CD4-positive, alpha-beta T cell treated with Interleukin-15 for 4 hours (primary cell): ENCODE results near the gene ROS1.
"Not testable (repeated sequence)": the region's sequence is repeated elsewhere in the genome, so short reads cannot be mapped to it uniquely, and the experiment has no call there.

Experiments used
- DNase-seq: peaks from one replicate; pipeline ENCODE4 v3.0.0-alpha.2; 2020; ENCODE audit warnings: low spot score

Gene ROS1

DNA sequence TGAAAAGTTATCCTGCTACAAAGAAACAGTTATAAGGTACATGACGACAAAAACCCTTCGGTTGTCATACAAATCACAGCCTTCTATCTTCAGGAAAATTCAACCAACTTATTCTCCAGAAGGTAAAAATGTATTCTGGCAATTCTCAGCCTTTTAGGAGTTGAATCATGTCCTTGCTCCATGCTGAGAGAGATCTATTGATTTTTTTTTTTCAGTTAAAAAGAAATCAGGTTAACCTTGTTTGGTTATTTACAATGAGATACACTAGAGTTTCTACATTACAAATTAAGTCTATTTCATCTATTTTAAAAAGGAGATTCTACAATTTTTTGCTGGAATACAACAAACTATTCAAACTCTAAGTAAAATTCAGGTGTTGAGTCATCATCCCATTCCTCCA is 45.4 kb downstream of the ROS1 start:
- no peak for DNase-seq

- DNase-seq = no peak
Observed at GRCh38 chr6:117375446-117375845, 50.3 kb downstream of the ROS1 start.

GRCh38 chr6:117373211-117373813 is 52.4 kb downstream of the ROS1 start:
- DNase-seq = no peak

GRCh38 chr6:117372289-117372688 is 53.5 kb downstream of the ROS1 start:
- not testable (repeated sequence) for DNase-seq

DNA sequence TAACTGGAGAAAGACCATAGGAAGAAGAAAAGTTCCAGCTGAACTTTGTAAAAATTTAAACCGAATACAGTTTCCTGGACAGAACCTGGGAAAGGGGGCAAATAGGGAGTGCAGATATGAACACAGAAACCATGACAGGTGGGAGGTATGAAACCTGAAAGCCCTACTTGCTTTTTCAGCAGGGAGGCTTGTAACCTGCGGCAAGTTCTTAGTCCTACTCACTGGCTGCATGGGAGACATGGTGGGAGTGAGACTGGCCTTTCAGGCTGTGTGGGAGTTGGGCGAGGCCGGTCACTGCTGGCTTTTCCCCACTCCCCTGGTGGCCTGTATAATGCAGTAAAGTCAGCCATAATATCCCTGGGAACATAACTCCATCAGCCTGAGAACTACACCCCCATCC is 54.2 kb downstream of the ROS1 start:
- no peak for DNase-seq

- DNase-seq = no peak
Observed at GRCh38 chr6:117359581-117359980, 66.2 kb downstream of the ROS1 start.

- DNase-seq = no peak
Observed at GRCh38 chr6:117354671-117355070, 71.1 kb downstream of the ROS1 start.

DNA sequence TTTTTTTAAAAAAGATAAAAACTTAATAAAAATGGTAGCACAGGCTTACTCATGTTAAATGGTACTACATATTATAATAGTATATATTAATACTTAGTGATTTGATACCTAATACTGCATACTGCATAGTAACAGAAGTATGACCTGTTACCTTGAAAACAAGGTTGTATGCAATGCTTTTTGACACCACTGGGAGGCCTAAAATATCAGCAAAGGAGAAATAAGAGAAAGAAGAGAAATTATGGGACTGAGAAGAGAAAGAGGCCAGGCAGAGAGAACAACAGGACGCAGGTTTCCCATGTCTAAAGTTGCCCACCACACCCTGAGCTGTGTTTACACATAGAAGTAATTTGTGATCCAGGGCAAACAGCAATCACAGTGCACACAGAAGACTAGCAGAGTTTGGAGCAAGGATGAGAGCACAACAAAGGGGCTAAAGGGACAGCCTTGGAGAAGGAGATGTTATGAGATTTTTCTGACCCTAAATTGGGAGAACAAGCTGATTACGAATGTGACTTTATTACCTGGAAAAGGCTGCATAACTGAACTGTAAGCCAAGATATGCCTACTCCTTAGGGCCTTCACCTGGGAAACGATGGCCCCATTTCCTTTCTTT is 73.2 kb downstream of the ROS1 start:
- no peak for DNase-seq

DNA sequence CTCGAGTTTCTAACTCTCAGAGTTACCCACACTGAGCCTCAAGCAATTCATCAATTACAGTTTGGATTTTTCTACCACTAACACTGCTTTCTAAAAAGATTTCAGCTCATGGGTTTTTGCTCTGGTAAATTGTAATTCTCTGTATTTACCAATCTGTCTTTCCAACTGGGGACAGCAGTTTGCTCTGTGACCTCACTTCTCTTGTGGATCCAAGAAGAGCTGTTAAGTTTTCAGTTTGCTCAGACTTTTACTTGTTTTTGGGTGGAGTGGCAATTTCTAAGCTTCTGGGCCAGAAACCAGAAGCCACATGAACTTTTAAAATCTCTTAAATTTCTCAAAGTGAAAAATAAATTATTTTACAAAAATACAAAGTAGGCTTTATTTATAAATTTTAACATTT is 74.2 kb downstream of the ROS1 start:
- DNase-seq = no peak

DNA sequence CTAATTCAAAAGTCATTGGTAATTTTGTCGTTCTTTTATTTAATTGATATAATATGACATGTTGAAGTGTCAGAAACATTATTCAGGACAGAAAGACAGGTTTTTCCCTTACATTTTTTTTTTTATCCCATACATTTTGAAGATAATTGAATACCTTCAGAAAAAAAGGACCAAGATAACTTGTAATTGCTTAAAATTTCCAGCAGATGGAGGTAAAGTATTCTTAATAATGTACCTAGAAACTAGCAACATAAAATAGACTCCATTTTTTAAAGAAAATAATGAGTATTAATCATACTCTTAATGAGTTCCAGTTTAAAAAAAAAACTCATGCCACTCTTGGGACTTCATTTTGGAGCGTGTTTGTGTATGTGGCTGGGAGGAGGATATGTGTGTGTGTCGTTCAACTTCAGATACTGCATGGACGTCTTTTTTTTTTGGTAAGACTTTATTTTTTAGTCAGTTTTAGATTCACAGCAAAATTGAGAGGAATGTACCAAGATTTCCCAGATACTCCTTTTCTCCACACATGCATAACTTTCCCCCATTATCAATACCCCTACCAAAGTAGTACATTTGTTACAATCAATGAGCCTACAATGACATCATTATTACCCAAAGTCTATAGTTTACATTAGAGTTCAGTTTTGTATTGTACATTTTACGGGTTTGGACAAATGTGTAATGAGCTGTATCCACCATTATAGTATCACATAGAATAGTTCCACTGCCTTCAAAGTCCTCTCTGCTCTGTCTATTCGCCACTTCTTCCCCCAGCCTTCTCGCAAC is 79.4 kb downstream of the ROS1 start:
- DNase-seq = peak; percentile 27

GRCh38 chr6:117345292-117345610 is 80.5 kb downstream of the ROS1 start:
- no peak for DNase-seq

GRCh38 chr6:117344444-117345291 is 81.1 kb downstream of the ROS1 start:
- no peak for DNase-seq

- DNase-seq = no peak
Observed at GRCh38 chr6:117338567-117338966, 87.2 kb downstream of the ROS1 start.

DNA sequence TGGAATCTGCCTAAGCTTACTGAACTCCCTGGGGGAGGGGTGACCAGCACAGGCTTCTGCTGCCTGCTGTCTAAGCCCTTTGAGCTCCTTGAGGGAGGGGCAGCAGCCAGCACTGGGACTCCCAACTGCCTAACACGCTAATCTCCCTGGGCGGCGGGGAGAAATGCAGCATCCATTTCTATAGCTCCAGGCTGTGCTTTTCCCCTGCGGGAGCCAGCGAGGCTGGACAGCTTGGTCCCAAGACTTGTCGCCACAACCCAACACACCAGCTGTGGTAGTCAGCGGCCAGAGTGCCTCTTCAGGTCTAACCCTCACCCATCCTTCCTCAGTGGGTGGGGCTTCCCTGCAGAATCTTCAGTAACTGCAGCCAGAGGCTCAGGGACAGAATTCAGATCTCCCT is 95.8 kb downstream of the ROS1 start:
- DNase-seq = no peak

- DNase-seq = no peak
Observed at GRCh38 chr6:117328500-117328899, 97.2 kb downstream of the ROS1 start.

GRCh38 chr6:117328005-117328389 is 97.7 kb downstream of the ROS1 start:
- no peak for DNase-seq

- no peak for DNase-seq
Observed at GRCh38 chr6:117327149-117328004, 98.4 kb downstream of the ROS1 start.

- DNase-seq = no peak
Observed at GRCh38 chr6:117326396-117326795, 99.3 kb downstream of the ROS1 start.

DNA sequence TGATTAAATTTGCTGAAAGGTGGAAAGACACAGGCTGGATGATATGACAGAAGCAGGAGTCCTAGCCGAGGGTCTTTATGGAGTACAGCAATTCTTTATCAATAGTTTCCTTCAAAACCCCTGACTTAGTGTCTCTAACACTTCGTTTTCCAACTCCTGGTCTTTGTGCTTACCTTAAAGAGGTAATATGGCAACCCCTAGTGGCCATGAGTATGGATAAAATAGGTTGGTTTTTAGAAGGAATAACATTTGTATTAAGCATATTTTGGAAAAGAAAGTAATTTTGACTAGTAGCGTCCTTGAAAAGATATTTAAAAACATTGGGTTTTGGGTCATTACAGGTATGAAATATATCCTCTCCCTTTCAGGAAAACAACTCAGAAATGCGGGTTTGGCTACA is 108.5 kb downstream of the ROS1 start:
- no peak for DNase-seq

- DNase-seq = no peak
Observed at GRCh38 chr6:117311726-117312125, 114.0 kb downstream of the ROS1 start.

DNA sequence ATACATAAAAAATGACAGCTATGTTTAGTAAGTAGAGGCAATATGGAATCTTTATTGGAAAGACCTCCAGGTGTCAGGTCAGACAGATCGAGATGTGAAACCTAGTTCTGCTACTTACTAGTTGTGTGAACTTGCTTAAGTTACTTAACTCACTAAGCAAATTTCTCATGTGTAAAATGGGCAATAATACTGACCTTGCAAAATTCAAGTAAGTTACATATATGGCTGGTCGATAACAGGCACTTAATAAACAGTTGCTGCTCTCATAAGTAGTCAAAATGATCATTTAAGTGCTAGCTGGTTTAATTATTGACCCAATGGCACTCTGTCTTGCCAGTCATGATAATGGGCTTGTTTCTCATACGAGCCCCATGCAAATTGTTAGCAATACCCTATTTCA is 114.4 kb downstream of the ROS1 start:
- no peak for DNase-seq

- no peak for DNase-seq
Observed at GRCh38 chr6:117309611-117310010, 116.1 kb downstream of the ROS1 start.
